Measurements from ENCODE around the gene CACNA1H. TPM values are rescaled to one million over a fixed set of nuclear protein-coding genes. Genes with fewer than 3 reads are reported as not detected.
A peak's percentile ranks its signal among the peaks of the same experiment; 100 is the strongest.

Gene CACNA1H
- polyA plus RNA-seq, 6 donors from 2014 or later: not detected

DNA sequence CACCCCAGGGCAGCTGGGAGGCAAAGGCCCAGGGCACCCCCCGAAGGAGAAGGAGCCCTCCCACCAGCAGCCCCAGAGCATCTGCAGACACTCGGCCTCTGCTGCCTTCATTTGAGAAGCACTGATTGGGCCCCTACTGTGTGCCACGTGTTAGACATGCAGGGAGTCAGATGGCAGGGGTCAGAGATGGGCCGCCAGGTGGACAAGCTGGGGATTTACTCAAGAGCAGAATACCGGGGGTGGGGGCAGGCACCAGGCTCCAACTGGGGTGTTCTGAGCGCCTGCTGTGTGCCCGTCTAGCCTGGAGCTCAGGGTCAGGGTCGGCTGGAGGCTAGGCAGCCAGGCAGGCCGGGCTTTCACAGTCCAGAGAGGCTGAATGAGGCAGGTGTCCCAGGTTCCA is 53.4 kb downstream of the CACNA1H start:
- no peak for ATAC-seq (ENCODE audit: low read depth in 2 of 2)
- no peaks in the 10 kb centered on the region for H3K36me3 Mint-ChIP-seq
- peaks cover 0 to 5% (median 0%) of the 10 kb centered on the region in 3 donors for H3K27me3 Mint-ChIP-seq
- no peak overlapping the region for H3K27ac Mint-ChIP-seq
- H3K4me1 Mint-ChIP-seq: no peaks in the 10 kb centered on the region
- H3K9me3 Mint-ChIP-seq: no peaks in the 10 kb centered on the region
- H3K4me3 Mint-ChIP-seq: no peak overlapping the region
- no peak for DNase-seq

DNA sequence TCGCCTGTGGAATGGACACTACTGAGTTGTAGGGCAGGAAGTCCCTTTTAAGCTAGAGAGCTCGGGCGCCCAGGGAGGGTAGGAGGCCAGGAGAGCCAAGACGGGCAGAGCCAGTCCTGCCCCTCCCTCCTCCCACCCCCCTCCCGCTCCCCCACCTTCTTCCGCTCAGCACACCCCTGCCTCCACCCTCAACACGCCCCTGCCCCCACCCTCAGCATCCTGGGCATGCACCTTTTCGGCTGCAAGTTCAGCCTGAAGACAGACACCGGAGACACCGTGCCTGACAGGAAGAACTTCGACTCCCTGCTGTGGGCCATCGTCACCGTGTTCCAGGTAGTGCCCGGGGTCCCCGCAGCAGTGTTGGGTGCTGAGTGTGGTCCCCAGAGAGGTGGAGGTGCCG is 53.9 kb downstream of the CACNA1H start:
- no peaks in the 10 kb centered on the region for H3K4me1 Mint-ChIP-seq
- DNase-seq (no peak), ATAC-seq (ENCODE audit: low read depth in 2 of 2) (no peak)
- no peaks in the 10 kb centered on the region for H3K9me3 Mint-ChIP-seq
- H3K36me3 Mint-ChIP-seq: no peaks in the 10 kb centered on the region
- no peak overlapping the region for H3K27ac Mint-ChIP-seq
- H3K4me3 Mint-ChIP-seq: no peak overlapping the region
- peaks cover 0 to 5% (median 0%) of the 10 kb centered on the region in 3 donors for H3K27me3 Mint-ChIP-seq

DNA sequence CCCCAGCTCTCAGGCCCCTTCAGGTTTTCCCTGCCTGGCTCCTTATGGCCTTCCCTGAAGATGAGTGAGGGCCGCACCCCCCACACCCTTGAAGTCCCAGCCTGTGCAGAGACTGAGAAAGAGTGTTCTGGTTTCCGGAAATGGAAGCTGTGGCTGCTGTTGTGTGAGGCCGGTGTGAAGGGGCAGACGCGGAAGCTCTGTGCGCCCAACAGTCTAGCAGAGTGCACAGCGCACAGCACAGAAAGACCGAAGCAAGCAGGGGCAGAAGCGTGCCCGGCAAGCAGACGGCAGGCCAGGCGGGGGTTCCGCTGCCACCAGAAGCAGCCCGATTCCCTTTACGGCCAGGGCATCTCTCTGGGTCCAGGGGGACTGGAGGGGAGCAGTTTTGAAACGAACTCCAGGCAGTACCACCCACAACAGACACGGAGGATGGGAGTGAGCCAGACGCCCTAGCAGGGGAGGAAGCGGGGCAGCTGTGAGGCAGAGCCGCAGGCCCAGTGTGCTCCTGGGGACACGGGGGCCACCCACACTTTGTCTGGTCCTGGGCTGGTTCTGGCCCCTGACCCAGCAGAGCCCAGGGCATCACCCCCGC is 55.4 kb downstream of the CACNA1H start:
- no peaks in the 10 kb centered on the region for H3K36me3 Mint-ChIP-seq
- DNase-seq: no peak
- H3K4me1 Mint-ChIP-seq: no peaks in the 10 kb centered on the region
- peak overlapping the region in 1 of 6 donors; percentile 92 for H3K27ac Mint-ChIP-seq
- H3K4me3 Mint-ChIP-seq: no peak overlapping the region
- H3K27me3 Mint-ChIP-seq: peaks cover 0 to 5% (median 0%) of the 10 kb centered on the region in 3 donors
- H3K9me3 Mint-ChIP-seq: no peaks in the 10 kb centered on the region
- no peak for ATAC-seq (ENCODE audit: low read depth in 2 of 2)

DNA sequence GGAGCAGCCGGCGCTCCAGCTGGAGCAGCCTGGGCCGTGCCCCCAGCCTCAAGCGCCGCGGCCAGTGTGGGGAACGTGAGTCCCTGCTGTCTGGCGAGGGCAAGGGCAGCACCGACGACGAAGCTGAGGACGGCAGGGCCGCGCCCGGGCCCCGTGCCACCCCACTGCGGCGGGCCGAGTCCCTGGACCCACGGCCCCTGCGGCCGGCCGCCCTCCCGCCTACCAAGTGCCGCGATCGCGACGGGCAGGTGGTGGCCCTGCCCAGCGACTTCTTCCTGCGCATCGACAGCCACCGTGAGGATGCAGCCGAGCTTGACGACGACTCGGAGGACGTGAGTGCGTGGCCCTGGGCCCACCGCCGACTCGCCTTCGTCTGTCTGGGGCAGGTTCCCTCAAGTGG is 56.2 kb downstream of the CACNA1H start:
- DNase-seq: no peak
- ATAC-seq (ENCODE audit: low read depth in 2 of 2): no peak
- Mint-ChIP-seq H3K4me1 (no peaks in the 10 kb centered on the region), H3K36me3 (no peaks in the 10 kb centered on the region), H3K27me3 (peaks cover 0 to 5% (median 0%) of the 10 kb centered on the region in 3 donors), H3K9me3 (no peaks in the 10 kb centered on the region), H3K4me3 (no peak overlapping the region), H3K27ac (no peak overlapping the region)

DNA sequence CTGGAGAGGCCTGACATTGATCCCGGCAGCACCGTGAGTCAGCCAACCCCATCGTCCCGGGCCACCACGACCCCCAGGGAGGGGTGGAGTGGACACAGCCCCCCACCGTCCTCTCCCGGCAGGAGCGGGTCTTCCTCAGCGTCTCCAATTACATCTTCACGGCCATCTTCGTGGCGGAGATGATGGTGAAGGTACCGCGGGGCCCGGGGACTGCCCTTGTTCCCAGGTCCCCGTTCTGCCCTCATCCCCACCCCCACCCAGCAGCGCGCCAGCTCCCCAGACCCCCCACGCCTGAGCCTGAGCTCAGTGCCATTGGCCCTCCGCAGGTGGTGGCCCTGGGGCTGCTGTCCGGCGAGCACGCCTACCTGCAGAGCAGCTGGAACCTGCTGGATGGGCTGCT is 57.6 kb downstream of the CACNA1H start:
- H3K9me3 Mint-ChIP-seq: no peaks in the 10 kb centered on the region
- ATAC-seq (ENCODE audit: low read depth in 2 of 2): no peak
- no peak for DNase-seq
- H3K4me1 Mint-ChIP-seq: no peaks in the 10 kb centered on the region
- H3K36me3 Mint-ChIP-seq: no peaks in the 10 kb centered on the region
- H3K4me3 Mint-ChIP-seq: no peak overlapping the region
- H3K27ac Mint-ChIP-seq: no peak overlapping the region
- peaks cover 0 to 5% (median 0%) of the 10 kb centered on the region in 3 donors for H3K27me3 Mint-ChIP-seq

DNA sequence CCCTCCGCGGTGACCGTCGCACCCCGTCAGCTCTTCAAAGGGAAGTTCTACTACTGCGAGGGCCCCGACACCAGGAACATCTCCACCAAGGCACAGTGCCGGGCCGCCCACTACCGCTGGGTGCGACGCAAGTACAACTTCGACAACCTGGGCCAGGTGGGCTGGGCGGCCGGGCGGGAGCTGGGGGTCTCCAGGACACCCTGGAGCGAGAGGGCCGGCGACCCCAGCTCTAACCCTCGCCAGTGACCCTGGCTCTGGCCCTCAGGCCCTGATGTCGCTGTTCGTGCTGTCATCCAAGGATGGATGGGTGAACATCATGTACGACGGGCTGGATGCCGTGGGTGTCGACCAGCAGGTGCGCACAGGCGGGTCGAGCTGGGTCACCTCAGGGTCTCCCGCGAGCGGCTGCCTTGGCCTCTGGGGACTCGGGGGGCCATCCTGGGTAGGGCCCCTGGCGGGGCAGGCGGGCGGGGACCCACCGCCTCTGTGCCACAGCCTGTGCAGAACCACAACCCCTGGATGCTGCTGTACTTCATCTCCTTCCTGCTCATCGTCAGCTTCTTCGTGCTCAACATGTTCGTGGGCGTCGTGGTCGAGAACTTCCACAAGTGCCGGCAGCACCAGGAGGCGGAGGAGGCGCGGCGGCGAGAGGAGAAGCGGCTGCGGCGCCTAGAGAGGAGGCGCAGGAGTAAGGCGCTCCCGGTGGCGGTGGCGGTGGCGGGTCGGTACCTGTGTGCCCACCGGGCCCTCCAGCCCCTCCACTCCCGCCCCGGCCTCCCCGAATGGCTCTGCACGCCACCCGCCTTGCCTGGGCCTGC is 58.8 kb downstream of the CACNA1H start:
- no peak for DNase-seq
- H3K9me3 Mint-ChIP-seq: no peaks in the 10 kb centered on the region
- ATAC-seq (ENCODE audit: low read depth in 2 of 2): no peak
- H3K27ac Mint-ChIP-seq: no peak overlapping the region
- H3K27me3 Mint-ChIP-seq: peaks cover 0 to 9% (median 0%) of the 10 kb centered on the region in 3 donors
- H3K36me3 Mint-ChIP-seq: no peaks in the 10 kb centered on the region
- no peaks in the 10 kb centered on the region for H3K4me1 Mint-ChIP-seq
- no peak overlapping the region for H3K4me3 Mint-ChIP-seq

DNA sequence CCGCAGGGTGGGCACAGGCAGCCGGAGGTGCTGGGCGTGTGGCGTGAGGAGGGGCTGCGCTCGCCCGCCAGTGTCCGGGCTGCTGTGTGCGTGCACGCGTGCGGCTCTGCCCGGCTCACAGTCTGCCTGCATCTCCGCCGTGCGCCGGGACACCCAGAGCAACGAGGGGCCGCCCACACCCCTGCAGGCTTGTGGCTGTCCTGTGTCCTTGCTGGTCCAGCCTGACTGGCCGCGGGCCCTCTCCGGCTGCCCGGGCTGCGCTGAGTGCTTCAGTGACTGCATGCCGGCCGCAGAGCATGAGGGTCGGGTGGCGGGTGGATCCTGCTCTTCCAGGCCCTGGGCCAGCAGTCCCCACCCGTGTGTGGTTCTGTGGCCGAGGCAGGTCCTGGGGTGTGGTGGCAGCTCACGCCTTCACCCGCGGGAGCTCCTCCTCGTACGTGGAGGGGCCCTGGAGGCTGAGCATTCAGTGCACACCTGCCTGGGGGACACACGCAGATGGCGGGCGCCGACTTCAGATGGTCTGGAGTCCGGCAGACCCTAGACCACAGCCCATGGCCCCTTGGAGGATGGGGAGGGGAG is 59.8 kb downstream of the CACNA1H start:
- H3K4me3 Mint-ChIP-seq: no peak overlapping the region
- H3K27me3 Mint-ChIP-seq: peaks cover 0 to 9% (median 0%) of the 10 kb centered on the region in 3 donors
- H3K4me1 Mint-ChIP-seq: no peaks in the 10 kb centered on the region
- no peaks in the 10 kb centered on the region for H3K36me3 Mint-ChIP-seq
- DNase-seq (no peak), ATAC-seq (ENCODE audit: low read depth in 2 of 2) (no peak)
- no peak overlapping the region for H3K27ac Mint-ChIP-seq
- no peaks in the 10 kb centered on the region for H3K9me3 Mint-ChIP-seq

DNA sequence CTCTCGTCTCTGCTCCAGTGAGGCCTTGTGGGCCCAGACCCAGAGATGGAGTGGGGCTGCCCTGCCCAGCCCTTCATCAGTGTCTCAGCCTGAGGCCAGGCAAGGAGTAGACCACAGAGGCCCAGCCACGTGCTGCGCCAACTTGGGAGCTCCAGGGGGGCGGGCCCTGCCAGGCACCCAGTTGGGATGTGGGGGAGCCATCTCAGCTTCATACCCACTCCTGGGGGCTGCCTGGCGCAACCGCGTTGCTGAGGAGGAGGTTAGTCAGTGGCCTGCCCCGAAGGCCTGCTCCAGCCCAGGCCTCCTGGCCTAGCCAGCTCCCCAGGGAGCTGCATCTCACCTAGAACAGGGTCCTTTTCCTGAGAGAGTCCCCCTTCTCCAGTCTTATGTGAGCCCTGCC is 60.3 kb downstream of the CACNA1H start:
- Mint-ChIP-seq H3K4me3 (no peak overlapping the region), H3K27ac (no peak overlapping the region), H3K4me1 (no peaks in the 10 kb centered on the region), H3K27me3 (peaks cover 0 to 5% (median 0%) of the 10 kb centered on the region in 3 donors), H3K36me3 (no peaks in the 10 kb centered on the region), H3K9me3 (no peaks in the 10 kb centered on the region)
- DNase-seq (no peak), ATAC-seq (ENCODE audit: low read depth in 2 of 2) (no peak)

DNA sequence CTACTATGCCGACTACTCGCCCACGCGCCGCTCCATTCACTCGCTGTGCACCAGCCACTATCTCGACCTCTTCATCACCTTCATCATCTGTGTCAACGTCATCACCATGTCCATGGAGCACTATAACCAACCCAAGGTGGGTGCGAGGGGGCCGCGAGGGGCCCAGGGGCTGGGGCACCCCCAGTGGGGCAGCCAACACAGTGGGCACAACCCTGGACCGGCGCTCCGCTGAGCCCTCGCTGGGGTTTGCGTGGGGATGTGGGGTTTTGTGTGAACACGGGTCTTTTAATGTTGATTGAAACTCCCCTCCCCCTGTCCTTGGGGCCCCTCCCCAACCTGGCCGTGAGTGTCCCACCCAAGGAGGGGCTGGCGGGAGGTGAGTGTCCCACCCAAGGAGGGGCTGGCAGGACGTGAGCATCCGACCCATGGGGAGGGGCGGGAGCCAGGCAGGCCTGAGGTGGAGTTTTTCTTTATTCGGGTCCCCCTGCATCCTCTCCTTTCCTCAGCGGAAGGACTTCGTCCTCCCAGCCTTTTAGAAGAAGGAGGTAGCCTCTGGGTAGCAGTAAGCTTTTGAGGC is 61.0 kb downstream of the CACNA1H start:
- DNase-seq (no peak), ATAC-seq (ENCODE audit: low read depth in 2 of 2) (no peak)
- no peaks in the 10 kb centered on the region for H3K36me3 Mint-ChIP-seq
- H3K4me3 Mint-ChIP-seq: no peak overlapping the region
- H3K4me1 Mint-ChIP-seq: no peaks in the 10 kb centered on the region
- peaks cover 0 to 5% (median 0%) of the 10 kb centered on the region in 3 donors for H3K27me3 Mint-ChIP-seq
- H3K27ac Mint-ChIP-seq: no peak overlapping the region
- no peaks in the 10 kb centered on the region for H3K9me3 Mint-ChIP-seq

DNA sequence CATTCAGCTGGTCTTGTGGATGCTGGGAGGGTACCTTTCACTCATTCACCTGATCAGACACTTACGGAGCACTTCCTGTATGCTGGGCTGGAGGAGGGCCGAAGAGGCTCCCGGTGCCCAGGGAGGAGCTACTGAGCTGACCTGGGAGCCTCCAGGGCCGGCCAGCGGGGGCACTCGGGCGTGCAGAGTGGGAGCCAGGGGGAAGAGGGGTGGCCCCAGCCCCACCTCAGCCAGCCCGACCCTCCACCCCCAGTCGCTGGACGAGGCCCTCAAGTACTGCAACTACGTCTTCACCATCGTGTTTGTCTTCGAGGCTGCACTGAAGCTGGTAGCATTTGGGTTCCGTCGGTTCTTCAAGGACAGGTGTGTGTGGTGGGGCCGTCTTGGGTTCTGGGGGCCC is 61.8 kb downstream of the CACNA1H start:
- peak overlapping the region in 1 of 8 donors; percentile 53 for H3K4me3 Mint-ChIP-seq
- no peak overlapping the region for H3K27ac Mint-ChIP-seq
- H3K4me1 Mint-ChIP-seq: no peaks in the 10 kb centered on the region
- DNase-seq (no peak), ATAC-seq (ENCODE audit: low read depth in 2 of 2) (no peak)
- H3K27me3 Mint-ChIP-seq: peaks cover 0 to 5% (median 0%) of the 10 kb centered on the region in 3 donors
- H3K36me3 Mint-ChIP-seq: no peaks in the 10 kb centered on the region
- no peaks in the 10 kb centered on the region for H3K9me3 Mint-ChIP-seq

DNA sequence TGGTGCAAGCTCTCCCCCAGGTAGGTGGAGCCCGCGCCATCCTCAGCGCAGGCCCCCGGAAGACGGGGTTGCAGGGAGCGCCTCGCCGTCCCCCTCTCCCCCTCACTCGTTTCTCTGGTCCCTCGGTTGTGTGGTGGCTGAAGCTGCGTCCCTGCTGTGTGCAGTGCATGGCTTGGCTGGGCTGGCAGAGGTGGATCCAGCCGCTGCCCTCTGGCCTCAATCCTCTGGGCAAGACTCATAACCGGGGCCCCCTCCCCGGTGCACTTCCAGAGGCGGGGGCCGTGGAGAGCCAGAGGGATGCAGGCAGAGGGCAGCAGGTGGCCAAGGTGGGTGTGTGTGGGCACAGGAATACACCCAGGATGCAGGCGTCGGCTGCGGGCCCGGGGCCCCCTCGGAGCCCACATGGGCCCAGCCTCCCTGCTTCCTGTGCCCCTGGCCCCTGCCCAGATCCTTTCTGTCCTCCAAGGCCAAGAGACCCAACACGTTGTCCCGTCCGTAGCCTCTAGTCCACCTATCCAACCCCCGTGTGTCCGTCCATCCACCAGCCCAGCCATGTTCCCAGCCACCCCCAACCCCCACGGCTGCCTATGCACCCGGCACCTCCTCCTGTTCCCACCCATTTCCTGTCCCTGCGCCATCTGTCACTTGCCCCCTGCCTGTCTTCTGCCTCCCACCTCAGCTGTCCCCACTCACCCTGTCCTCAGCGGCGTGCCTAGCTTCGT is 62.8 kb downstream of the CACNA1H start:
- no peak for DNase-seq
- no peak for ATAC-seq (ENCODE audit: low read depth in 2 of 2)
- H3K27me3 Mint-ChIP-seq: peaks cover 0 to 5% (median 0%) of the 10 kb centered on the region in 3 donors
- H3K36me3 Mint-ChIP-seq: no peaks in the 10 kb centered on the region
- H3K27ac Mint-ChIP-seq: no peak overlapping the region
- H3K4me1 Mint-ChIP-seq: no peaks in the 10 kb centered on the region
- no peaks in the 10 kb centered on the region for H3K9me3 Mint-ChIP-seq
- no peak overlapping the region for H3K4me3 Mint-ChIP-seq

DNA sequence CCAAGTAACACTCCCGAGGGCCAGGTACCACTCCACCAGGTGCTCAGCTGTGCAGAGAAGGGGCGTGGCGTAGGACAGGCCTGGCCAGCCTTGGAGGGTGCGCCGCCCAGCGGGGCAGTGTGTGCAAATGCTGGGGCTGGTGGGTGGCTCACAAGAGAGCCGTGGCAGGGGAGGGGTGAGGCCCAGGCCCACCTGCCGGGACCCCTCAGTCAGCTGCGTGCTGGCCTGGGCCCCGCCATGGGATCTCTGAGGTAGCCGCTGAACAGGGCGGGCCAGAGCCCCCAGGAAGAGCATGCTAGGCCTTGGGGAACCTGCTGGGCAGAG is 63.4 kb downstream of the CACNA1H start:
- DNase-seq (no peak), ATAC-seq (ENCODE audit: low read depth in 2 of 2) (no peak)
- Mint-ChIP-seq H3K36me3 (no peaks in the 10 kb centered on the region), H3K27ac (no peak overlapping the region), H3K9me3 (no peaks in the 10 kb centered on the region), H3K27me3 (peaks cover 0 to 5% (median under 1%) of the 10 kb centered on the region in 3 donors), H3K4me1 (no peaks in the 10 kb centered on the region), H3K4me3 (no peak overlapping the region)

DNA sequence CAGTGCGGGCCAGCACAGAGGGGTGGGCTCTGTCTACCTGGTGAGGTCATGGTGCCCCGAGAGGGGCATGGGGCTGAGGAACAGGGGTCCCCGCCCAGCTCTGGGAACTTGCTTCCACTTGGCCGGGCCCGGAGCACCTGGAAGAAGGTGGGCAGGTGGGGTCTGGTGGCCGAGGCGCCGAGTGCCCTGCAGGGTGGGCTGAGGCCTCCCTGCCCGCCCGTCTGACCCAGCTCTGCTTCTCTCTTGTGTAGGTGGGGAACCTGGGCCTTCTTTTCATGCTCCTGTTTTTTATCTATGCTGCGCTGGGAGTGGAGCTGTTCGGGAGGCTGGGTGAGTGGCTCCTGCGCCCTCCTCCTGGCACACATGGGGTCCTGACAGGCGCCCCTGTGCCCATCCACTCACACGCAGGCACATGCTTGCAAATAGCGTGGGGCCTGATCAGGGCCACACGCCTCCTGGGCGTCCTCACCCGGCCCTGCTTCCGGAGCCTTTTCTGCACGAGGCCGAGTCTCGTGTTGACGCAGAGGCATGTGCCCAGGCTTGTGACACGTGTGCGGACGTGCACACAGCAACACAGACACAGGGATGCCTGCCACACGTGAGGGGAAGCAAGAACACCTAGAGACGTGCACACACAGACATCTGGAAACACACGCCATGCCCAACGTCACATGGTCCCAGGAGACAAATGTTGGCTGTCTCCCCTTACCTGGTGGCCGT is 63.9 kb downstream of the CACNA1H start:
- Mint-ChIP-seq H3K36me3 (no peaks in the 10 kb centered on the region), H3K9me3 (no peaks in the 10 kb centered on the region)

More for the DNA sequence above, 63.9 kb downstream of the CACNA1H start:
- H3K4me1 Mint-ChIP-seq: no peaks in the 10 kb centered on the region
- H3K27me3 Mint-ChIP-seq: peaks cover 0 to 6% (median 5%) of the 10 kb centered on the region in 3 donors
- no peak overlapping the region for H3K27ac Mint-ChIP-seq
- ATAC-seq (ENCODE audit: low read depth in 2 of 2): no peak
- DNase-seq: no peak
- no peak overlapping the region for H3K4me3 Mint-ChIP-seq

Data from naive B cell (primary cell).